Nephron (organoid): Measurements from ENCODE around the gene IL11RA.
A peak's percentile ranks its signal among the peaks of the same experiment; 100 is the strongest.

Experiments
- H3K27ac Mint-ChIP-seq, 3 experiments: 2 replicates each; pipeline ENCODE4 v1.8.0; 2020; ENCODE audit warnings: mixed read lengths in 3 of 3, mild to moderate bottlenecking in 2 of 3, moderate library complexity in 1 of 3
- H3K27me3 Mint-ChIP-seq: 2 replicates; pipeline ENCODE4 v1.8.0; 2021; ENCODE audit warnings: low read depth, mild to moderate bottlenecking, moderate library complexity, mixed read lengths
- H3K36me3 Mint-ChIP-seq: 2 replicates; pipeline ENCODE4 v1.8.0; 2020; ENCODE audit warnings: low read depth, mixed read lengths
- H3K4me1 Mint-ChIP-seq: 2 replicates; pipeline ENCODE4 v1.8.0; 2020; ENCODE audit warnings: mixed read lengths
- H3K4me3 Mint-ChIP-seq, 3 experiments: 2 replicates each; pipeline ENCODE4 v1.8.0; 2020; ENCODE audit warnings: mild to moderate bottlenecking in 3 of 3, mixed read lengths in 3 of 3, moderate library complexity in 2 of 3
- H3K9me3 Mint-ChIP-seq: 2 replicates; pipeline ENCODE4 v1.8.0; 2020; ENCODE audit warnings: mixed read lengths
- CTCF ChIP-seq, 3 experiments: fragments of 200-600 bp; sonication (generic); IDR thresholded peaks; one replicate each; pipeline ENCODE4 v1.5.0; 2021; ENCODE audit warnings: antibody characterized with exemption in 3 of 3; ENCODE audit not compliant: unreplicated experiment in 3 of 3

The IL11RA gene

GRCh38 chr9:34642679-34643078 is 9.3 kb upstream of the IL11RA start:
- H3K36me3 Mint-ChIP-seq, result peaks cover 4% of the 10 kb centered on the region
- H3K27ac Mint-ChIP-seq, result peak overlapping the region in 2 of 3 experiments; percentile 56 to 58
- H3K9me3 Mint-ChIP-seq, result no peaks in the 10 kb centered on the region
- H3K4me3 Mint-ChIP-seq, result peak overlapping the region in 2 of 3 experiments; percentile 30 to 32
- no peak for TF ChIP-seq CTCF (IDR thresholded peaks at IDR 0.05; ENCODE audit: unreplicated experiment in 3 of 3)
- H3K4me1 Mint-ChIP-seq, result peaks cover 28% of the 10 kb centered on the region
- H3K27me3 Mint-ChIP-seq, result no peaks in the 10 kb centered on the region

DNA sequence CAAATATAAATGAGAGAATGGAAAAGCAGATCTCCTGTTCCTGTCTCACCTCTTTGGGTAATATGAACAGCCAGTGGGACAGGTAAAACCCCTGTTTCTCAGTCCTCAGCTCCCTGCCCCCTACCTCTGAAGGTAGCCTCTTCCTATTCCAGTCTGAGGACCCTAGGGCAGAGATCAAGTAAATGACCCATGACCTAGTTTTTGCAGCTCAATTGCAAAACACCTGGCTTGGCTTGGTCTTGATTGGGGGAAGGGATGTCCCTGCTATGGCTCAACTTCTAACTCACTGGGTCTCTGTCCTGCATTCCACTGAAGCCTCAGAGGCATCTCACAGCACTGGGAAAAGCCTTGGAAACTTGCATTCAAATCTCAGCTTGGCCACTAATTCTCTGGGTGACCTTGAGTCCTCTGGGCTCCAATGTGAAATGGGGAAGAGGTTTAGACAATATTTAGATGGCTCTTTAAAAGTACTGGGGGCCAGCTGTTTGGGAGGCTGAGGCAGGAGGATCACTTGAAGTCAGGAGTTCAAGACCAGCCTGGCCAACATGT is 7.1 kb upstream of the IL11RA start:
- Mint-ChIP-seq H3K27me3 (no peaks in the 10 kb centered on the region), H3K36me3 (peaks cover 25% of the 10 kb centered on the region), H3K27ac (peak overlapping the region in 2 of 3 experiments; percentile 34 to 92), H3K4me3 (peak overlapping the region; percentile 31 to 55 (median 54)), H3K9me3 (no peaks in the 10 kb centered on the region), H3K4me1 (peaks cover 29% of the 10 kb centered on the region)
- TF ChIP-seq CTCF (IDR thresholded peaks at IDR 0.05; ENCODE audit: unreplicated experiment in 3 of 3), result no peak

- TF ChIP-seq CTCF (IDR thresholded peaks at IDR 0.05; ENCODE audit: unreplicated experiment in 3 of 3), result peak; percentile 33 to 56 (median 47)
- Mint-ChIP-seq H3K36me3 (peaks cover 30% of the 10 kb centered on the region), H3K4me3 (peak within 1 kb of the TSS; percentile 90 to 96 (median 91)), H3K27ac (peak within 1 kb of the TSS; percentile 95 to 97 (median 97)), H3K4me1 (peaks cover 39% of the 10 kb centered on the region), H3K9me3 (no peaks in the 10 kb centered on the region), H3K27me3 (no peaks in the 10 kb centered on the region)
Measured at GRCh38 chr9:34646211-34647083, 5.5 kb upstream of the IL11RA start, which contains the start of gene GALT. Gene GALT, plus strand, starts transcription at chr9:34646675. Its CDS starts 30 bp downstream, at chr9:34646705.

DNA sequence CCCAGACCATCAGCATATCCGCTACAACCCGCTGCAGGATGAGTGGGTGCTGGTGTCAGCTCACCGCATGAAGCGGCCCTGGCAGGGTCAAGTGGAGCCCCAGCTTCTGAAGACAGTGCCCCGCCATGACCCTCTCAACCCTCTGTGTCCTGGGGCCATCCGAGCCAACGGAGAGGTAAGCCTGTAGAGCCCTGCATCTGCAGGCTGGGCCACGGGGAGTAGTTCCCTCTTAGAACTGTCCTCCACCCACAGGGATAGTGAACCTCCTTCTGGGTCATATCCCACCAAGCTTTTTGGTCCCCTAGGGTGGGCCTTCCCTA is 4.9 kb upstream of the IL11RA start:
- Mint-ChIP-seq H3K36me3 (peaks cover 33% of the 10 kb centered on the region), H3K4me3 (peak overlapping the region; percentile 90 to 96 (median 91)), H3K9me3 (no peaks in the 10 kb centered on the region), H3K4me1 (peaks cover 45% of the 10 kb centered on the region), H3K27me3 (no peaks in the 10 kb centered on the region), H3K27ac (peak overlapping the region; percentile 95 to 97 (median 97))
- no peak for TF ChIP-seq CTCF (IDR thresholded peaks at IDR 0.05; ENCODE audit: unreplicated experiment in 3 of 3)

GRCh38 chr9:34647651-34648050 is 4.3 kb upstream of the IL11RA start:
- no peak for TF ChIP-seq CTCF (IDR thresholded peaks at IDR 0.05; ENCODE audit: unreplicated experiment in 3 of 3)
- Mint-ChIP-seq H3K27ac (peak overlapping the region; percentile 95 to 97 (median 97)), H3K27me3 (no peaks in the 10 kb centered on the region), H3K36me3 (peaks cover 33% of the 10 kb centered on the region), H3K4me1 (peaks cover 51% of the 10 kb centered on the region), H3K9me3 (no peaks in the 10 kb centered on the region), H3K4me3 (peak overlapping the region; percentile 90 to 96 (median 91))
